HS-5 (cell line): ENCODE data around the gene COL17A1.

Experiments
- DNase-seq: peaks from one replicate; pipeline ENCODE4 v3.0.0-alpha.2; 2012; ENCODE audit warnings: low read depth

COL17A1 gene

DNA sequence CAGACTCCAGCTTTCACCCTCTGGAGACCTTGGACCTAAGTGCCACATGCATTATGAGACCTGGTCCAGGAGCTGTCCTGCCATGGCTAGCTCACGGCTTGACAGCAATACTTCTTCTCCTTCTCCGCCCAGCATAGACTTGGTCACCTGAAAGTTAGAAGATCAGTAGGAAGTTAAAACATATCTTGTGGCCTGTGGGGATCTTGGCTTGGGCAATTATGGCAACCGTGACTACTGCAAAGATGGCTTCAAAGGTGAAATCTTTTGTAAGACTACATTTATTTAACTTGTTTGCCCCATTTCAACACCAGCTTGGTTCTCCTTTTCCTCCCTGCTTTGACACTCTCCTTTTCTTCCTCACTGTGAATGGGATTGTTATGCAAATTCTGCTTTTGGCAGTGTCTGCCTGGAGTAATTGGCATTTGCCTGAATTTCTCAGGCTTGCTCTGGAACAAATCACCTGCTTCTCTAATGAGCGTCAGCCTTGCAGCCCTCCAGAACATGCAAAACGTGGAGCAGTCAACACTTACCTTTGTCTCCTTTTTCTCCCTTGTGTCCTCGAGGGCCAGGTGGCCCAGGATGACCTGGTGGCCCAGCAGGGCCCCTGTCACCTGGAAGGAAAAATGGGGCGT, 53.4 kb downstream of the COL17A1 start:
- DNase-seq, result no peak

DNA sequence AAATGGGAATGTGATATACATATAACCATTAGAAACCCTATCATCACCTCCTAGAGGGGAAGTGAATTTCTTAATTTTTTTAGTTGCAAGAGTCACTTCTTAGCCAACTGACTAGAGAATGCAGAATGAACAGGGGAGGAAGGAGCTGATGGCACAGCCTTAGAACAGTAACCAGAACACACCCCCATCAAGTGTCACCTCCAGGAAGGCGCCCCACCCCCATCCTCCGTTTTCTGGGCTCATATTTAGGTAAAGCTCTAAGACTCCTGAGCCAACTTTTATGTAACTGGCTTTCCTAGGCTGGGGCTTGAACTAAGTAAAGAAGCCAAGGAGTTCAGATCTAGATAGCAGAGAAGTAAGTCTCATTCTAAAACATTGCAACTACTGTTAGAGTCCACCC, 54.0 kb downstream of the COL17A1 start:
- DNase-seq, result no peak

DNA sequence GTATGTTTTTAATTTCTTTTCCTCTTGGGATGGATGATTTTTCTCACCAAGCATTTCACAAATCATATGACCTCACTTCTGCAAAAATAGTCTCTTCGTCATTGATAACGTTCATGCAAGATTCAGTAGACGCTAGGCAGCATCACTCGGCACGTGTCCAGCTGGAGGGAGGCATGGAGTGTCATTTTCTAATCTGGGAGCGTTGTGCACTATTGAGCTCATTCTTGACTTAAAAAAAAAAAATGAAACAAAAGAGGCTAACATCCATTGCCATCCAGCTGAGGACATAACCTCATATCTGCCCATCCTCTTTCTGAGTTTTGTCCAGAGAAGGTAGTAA, 56.2 kb downstream of the COL17A1 start:
- DNase-seq, result no peak

DNA sequence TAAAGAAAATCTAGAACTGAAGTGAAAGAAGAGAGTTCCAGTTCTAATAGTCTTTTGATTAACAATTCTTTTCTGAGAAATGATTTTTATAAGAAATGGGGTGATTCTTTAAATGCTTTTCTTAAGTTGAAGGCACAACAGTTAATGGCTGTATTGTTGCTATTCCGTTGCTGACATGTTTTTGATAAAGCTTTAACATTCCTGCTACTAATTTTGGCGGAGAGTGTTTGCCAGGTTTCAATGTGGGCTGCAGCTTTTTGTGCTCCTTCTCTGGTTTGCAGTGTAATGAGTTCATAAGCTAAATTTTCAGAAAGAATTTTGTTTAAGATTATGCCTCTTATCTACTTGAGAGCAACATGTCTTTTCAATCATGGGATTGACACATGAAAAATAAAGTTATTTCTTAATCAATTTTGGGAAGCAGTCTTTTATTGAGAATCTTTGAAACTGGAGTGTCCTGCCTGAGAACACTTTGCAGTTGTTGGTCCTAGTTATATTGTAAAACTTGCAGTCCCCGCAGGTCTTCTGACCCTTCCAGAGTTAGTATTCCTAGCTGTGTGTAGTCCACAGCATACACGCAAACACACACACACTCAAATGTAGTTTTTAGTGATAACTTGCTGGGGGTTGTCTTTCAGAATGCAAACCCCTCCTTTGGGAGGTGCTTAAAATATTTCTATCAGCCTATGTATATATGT, 56.7 kb downstream of the COL17A1 start:
- no peak for DNase-seq

DNA sequence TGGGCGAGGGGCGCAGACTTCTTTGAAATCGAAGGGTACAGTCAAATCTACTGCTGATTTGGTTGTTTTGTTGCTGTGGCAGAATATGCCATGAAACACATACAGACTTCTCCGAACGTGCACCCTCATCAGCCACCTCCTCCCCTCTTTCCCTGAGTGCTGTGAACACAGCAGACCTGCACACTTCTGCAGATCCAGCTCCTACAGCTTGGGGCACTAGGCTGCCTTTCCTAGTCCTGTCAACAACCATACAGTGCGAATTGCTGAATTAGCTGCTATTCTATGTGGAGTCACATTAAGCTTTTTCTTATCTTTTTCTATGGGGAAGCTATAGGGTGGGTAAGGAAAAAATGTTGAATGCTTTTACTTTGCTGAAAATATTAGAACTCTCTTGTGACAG, 57.5 kb downstream of the COL17A1 start:
- no peak for DNase-seq

DNA sequence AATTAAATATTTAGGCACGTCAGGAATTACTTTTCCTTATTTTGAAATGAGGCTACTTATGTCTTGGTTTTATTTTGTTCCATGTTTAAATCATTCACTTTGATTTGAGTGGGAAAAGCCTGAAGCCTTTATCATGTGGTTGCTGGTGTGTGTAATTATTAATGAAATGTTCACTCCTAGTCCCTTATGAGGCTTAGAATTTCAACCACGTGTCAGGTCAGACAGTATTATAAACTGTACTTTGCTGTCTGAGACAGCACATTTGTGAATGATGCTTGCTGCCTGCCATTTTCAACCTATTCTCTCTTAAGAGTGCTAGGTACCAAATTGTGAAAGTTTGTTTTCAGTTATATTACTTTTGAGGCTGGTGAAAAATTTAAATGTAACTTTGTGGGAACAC, 58.9 kb downstream of the COL17A1 start:
- no peak for DNase-seq

DNA sequence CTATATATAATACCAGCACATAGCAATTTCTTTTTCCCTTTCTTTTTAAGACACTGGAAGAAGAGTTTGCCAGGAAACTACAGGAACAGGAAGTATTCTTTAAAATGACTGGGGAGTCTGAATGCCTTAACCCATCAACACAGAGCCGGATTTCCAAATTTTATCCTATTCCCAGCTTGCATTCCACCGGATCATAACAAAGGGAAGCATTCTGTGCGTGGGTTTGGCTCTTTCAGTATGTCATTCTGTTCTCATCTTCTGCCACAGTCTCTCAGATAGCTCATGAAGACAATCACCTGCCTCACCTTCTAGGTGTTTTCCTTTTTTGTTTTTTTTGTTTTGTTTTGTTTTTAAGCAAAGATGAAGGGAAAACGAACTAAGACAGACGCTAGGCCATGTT, 60.2 kb downstream of the COL17A1 start:
- DNase-seq, result no peak

DNA sequence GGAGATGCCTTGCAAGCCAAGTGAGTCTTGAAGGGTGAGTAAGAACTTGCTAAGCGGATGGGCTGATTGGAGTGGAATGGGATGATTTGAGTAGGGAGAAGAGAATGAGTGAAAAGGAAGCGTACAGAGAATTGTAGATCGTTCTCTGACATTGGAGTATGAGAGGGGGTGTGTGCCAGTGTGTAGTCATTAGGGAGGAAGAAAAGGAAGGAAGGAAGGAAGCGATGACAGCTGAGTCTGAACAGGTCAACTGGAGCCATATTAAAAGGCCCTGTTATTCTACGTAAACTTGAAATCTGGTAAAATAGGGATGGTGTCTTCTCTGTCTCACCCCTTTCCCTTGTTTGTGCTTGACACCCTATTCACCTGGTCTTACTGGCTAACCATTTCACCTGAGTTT, 63.7 kb downstream of the COL17A1 start:
- no peak for DNase-seq

DNA sequence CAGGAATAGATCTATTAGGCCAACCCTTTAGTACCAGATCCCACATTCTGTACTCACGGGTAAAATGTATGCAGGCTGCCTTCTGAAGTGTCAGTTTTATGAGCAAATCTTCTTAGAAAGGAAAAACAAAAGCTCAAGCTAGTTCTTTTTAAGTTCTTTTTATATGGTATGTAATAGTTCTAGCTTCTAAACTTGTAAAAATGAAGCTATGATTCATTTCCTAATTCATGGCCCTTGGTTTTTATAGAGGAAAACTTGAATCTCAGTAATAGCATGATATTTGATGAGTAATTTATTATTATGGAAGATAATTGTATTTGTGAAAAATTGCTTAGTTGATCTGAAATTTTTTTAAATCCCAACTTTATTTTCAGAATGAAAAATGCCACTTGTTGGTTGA, 64.4 kb downstream of the COL17A1 start:
- no peak for DNase-seq

DNA sequence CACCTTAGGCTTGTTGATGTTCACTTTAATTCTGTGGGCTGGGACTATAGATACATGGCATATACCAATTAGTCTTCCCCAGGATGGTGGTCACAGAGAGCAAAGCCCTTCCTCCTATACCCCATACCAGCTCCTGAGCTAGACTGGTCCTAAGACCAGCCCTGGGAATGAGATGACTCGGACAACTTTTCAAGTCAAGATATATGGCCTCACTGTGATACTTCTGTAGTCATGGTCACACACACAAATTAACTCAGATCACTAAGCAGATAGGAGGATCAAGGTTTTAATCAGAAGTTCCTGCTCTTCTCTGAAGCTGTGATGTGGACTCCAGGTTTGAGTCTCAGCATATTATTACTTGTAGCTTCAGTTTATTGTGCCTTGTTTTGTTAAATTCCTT, 65.7 kb downstream of the COL17A1 start:
- DNase-seq, result no peak

DNA sequence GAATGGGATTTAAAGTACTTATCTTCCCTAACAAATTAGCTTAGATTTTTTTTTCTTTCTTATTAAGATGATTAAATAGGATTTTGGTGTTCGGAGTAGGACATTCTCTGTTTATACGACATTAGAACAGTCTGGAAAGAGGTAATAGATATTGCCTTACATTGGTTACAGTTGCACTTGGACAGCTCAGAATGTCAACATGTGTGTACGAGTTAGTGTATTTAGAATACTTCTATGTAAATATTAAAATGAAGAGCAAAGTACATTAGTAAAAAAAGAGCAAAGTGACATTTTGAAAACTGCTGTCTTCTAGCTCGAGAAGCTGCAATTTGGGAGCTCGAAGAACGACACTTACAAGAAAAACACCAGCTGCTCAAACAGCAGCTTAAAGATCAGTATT, 67.2 kb downstream of the COL17A1 start:
- DNase-seq, result no peak

DNA sequence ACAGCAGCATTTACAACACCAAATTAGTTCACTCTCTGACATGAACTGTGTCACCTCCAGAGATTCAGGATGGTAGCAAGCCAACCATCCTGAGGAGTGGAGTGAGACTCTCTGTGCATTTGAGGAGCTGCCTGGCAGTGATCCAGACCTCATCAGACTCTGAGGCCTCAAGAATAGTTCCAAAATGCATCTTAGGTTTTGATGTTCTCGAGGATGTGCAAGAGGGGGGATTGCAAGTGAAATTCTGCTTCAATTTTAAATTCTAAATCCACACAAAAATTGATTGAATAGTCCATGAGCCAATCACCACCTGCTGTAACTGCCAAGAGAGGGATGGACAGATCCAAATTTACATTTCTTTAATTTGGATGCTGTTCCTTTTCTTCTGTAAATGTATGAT, 69.0 kb downstream of the COL17A1 start:
- DNase-seq, result no peak

DNA sequence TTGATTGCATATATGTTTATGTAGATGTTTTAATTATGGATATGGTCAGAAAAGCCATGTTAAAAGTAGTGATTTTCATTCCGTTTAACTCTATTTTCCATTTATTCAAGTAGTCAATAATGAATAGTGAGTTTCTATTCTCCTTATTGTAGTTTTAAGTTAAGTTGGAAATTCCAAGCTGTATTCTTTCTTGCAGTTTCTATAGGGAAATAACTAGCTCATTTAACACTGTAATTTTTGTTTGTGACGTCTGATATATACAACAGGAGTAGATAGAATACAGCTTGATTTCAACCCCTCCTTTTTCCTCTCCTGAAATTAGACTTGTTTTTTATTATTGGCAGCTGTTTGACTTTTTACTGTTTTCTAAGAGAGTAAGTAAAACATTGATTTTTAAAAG, 71.5 kb downstream of the COL17A1 start:
- no peak for DNase-seq

DNA sequence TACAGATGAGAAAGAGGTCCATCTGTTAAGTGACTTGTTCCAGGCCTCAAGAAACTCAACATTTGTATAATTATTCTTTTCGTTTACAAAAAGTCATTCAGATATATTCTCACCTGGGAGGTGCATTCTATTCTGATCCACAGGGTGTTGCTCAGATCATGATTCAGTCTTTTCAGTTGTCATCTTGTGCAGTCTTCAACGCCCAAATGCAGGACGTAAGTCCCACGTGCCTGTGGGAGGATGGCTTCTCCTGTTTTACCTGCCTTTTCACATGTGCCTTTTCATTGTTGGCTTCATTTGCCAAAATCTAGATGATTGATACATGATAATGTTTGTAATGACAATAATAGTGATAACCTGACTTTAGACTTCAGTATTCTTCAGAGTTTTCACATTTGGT, 72.2 kb downstream of the COL17A1 start:
- no peak for DNase-seq

DNA sequence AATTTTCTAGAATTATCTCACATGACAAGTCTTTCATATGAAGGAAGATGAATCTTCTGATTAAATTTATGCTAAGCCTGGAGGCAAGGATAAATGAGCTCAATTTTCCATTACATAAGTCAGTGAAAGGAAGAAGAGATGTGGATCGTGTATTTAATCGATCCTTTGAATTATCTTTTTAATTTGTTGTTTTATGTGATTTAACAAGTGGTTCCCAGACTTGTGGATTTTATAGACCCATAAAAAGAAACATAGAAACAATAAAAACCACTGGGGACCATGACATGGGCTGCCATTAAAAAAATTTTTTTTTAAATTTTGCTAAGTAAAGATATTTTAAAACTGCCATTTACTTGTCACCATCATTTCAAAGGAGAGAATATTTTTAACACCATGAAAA, 73.8 kb downstream of the COL17A1 start:
- DNase-seq, result no peak

DNA sequence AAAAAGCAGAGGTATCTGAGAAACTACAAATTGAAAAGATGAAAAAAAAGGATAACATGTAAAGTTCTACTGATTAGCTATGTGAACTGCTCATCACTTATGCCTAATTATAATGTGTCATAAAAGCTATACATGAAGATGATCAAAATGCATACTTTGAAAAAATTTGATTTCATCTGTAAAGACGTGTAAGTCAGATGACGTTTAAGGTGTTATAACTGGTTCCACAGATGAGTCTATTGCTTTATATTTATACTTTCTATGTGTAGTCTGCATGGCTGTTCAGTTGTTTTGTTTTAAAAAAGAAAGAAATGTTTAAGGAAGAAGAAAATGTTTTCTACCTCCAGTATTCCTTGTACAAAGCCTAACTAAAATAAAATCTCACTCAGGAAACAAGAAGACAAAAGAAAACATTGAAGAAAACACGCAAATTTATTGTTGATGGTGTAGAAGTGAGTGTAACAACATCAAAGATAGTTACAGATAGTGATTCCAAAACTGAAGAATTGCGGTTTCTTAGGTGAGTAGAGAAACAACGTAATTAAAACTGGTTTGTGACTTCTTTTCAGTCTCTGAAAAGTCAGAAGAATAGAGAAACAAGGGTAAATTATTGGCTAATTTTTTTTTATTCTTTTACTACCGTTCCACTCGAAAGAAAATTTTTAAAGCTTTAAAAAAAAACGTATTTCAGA, 80.4 kb downstream of the COL17A1 start:
- DNase-seq, result no peak

DNA sequence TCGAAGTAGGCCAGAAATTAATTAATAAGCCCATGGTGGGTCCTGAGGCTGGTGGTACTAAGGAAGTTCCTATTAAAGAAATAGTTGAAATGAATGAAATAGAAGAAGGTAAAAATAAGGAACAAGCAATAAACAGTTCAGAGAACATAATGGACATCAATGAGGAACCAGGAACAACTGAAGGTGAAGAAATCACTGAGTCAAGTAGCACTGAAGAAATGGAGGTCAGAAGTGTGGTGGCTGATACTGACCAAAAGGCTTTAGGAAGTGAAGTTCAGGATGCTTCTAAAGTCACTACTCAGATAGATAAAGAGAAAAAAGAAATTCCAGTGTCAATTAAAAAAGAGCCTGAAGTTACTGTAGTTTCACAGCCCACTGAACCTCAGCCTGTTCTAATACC, 82.8 kb downstream of the COL17A1 start:
- DNase-seq, result no peak

DNA sequence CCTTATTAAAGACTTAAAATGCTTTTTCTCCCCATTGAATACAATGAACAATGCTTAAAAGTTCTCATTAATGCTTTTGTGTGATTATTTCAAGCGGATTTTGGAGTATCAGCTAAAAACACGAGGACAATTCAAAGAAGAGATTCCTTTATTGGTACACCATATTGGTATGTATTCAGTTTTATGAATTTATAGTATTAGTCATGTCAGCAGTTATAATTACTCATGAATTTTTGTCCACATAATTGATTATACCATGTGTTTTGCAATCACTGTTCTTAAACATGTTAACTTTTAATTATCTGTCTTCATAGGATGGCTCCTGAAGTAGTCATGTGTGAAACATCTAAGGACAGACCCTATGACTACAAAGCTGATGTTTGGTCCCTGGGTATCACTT, 86.9 kb downstream of the COL17A1 start:
- no peak for DNase-seq

DNA sequence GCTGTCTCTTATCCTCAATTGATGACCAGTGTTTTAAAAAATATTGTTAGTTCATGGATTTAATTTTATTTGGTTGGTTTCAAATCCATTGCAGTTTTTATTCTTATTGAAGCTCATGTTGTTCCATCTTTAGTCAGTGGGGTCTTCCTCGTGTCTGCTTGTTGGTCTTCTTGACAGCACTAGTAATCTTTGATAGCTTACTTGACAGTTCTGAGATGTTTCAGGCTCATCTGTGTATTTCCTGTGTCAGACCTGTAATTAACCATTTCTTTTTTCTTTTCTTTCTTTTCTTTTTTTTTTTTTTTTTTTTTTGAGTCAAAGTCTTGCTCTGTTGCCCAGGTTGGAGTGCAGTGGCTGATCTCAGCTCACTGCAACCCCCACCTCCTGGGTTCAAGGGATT, 90.5 kb downstream of the COL17A1 start:
- no peak for DNase-seq

DNA sequence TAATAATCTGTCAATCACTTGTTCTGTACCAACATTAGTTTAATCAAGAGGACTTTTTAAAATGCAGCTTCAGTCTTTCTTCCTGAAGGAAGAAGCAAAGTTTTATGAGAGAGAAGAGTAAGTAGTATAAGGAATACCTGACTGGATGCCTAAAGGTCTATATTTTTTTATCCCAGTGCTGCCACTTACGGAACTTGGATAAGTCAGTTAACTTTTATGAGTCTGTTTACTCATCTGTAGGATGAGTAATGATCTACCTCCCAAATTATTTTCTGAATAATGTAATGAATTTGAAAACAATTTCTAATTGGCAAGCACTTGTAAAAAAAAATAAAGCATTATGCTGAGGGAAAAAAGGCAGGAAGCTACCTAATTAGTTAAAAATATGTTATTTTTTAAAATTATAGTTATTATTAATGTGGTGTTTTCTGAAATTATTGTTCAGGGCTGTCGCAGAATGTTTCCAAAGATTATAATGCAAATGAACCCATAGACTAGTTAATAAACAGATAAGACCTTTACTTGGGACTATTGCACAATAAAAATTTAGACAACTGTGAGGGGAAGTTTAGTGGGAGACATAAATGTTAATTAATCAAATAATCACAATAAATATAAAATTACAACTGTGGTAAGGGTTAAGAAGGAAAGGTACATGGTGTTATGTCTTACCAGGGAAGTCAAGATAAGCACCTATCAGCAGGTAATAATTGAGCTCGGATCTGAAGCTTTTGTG, 94.1 kb downstream of the COL17A1 start:
- no peak for DNase-seq

DNA sequence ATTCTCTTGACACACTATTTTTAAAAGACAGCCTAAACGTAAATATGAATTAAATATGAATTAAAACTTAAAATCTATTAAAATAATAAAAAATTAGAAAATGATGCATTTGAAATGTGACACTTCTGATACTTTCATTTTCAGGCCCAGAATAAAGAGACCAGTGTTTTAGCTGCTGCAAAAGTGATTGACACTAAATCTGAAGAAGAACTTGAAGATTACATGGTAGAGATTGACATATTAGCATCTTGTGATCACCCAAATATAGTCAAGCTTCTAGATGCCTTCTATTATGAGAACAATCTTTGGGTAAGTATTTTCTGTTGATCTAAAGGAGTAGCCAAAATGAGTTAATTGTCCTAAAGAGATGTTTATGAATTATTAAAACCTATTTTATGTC, 95.1 kb downstream of the COL17A1 start:
- DNase-seq, result no peak

DNA sequence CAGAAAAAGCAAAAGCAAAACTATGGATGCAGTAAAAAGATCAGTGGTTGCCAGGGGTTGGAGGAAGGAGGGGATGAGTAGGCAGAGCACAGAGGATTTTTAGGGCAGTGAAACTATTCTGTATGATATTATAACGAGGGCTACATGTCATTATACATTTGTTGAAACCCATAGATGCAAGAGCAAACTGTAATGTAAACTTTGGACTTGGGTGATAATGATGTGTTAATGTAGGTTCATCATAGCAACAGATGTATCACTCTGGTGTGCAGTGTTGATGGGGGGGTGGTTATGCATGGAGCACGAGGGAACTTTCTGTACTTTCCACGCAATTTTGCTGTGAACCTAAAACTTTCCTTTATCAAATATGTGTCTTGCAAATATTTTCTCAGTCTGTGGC, 95.6 kb downstream of the COL17A1 start:
- DNase-seq, result no peak

DNA sequence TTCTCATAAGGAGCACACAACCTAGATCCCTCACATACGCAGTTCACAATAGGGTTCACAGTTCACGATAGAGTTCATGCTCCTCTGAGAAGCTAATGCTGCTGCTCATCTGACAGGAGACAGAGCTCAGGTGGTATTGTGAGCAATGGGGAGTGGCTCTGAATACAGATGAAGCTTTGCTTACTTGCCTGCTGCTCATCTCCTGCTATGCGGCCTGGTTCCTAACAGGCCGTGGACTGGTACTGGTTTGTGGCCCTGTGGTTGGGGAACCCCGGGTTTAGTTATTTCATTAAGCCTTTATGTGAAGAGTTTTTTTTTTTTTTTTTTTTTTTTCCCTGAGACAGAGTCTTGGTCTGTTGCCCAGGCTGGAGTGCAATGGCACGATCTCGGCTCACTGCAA, 99.3 kb downstream of the COL17A1 start:
- no peak for DNase-seq
